GM12878 (cell line): ENCODE measurements around the gene LENEP. TPM values are rescaled to one million over a fixed set of nuclear protein-coding genes. Genes with fewer than 3 reads are reported as not detected.

Experiments
- ATAC-seq: fragments of 200-7000 bp; cut with Tn5 transposase; 3 replicates; pipeline ENCODE4 v1.9.1; 2020; ENCODE audit warnings: mild to moderate bottlenecking, moderate library complexity
- BruUV-seq: library from RNA; stranded (reverse); fragments of 400-500 nt; replicated peaks from 2 replicates; lab custom pipeline; 2021; lab: Mats Ljungman, UMichigan
- CTCF ChIA-PET: fragments of 300-600 bp; sonication (Branson Sonifier 250); formaldehyde crosslinking; extraction: SDS; loops from one replicate; lab custom pipeline; 2021; ENCODE audit warnings: inconsistent platforms; lab: Yijun Ruan, JAX
- POLR2A ChIA-PET: fragments of 350-600 bp; formaldehyde crosslinking; extraction: SDS; loops from one replicate; lab custom pipeline; 2021; ENCODE audit warnings: inconsistent platforms; lab: Charles Lee
- RAD21 ChIA-PET: fragments of 300-600 bp; sonication (Branson Sonifier 250); formaldehyde crosslinking; loops from one replicate; lab custom pipeline; 2023; ENCODE audit warnings: antibody characterized with exemption; ENCODE audit not compliant: unreplicated experiment; lab: Charles Lee
- SMC1A ChIA-PET: fragments of 300-600 bp; sonication (Branson Sonifier 250); formaldehyde crosslinking; loops from one replicate; lab custom pipeline; 2023; ENCODE audit not compliant: unreplicated experiment, uncharacterized antibody; lab: Charles Lee
- DNase-seq: peaks from one replicate; pipeline ENCODE4 v3.0.0-alpha.2; 2011; ENCODE audit warnings: low read depth, low spot score
- FAIRE-seq: peaks from 3 replicates; lab custom pipeline; 2011; peaks lifted over from hg19 to GRCh38; lab: Jason Lieb, UNC
- H2AFZ ChIP-seq: 2 replicates; pipeline ENCODE4 v1.6.0; 2011; ENCODE audit warnings: low read depth, low read length, control low read depth; ENCODE audit not compliant: control insufficient read depth
- H3K27ac ChIP-seq: 2 replicates; pipeline ENCODE4 v1.5.1; 2011; ENCODE audit warnings: control low read depth; ENCODE audit not compliant: control insufficient read depth, insufficient read depth
- H3K27me3 ChIP-seq, 2 experiments: replicated peaks in 1 of 2; 2 replicates each; pipeline versions ENCODE4 v1.6.0 to v1.6.1; 2011; ENCODE audit warnings: low read length in 1 of 2; ENCODE audit not compliant: control insufficient read depth in 2 of 2, insufficient read depth in 2 of 2
- H3K36me3 ChIP-seq, 2 experiments: 2 replicates each; pipeline ENCODE4 v1.5.1; 2011; ENCODE audit warnings: low read length in 1 of 2; ENCODE audit not compliant: control insufficient read depth in 2 of 2, insufficient read depth in 2 of 2
- H3K4me1 ChIP-seq: 2 replicates; pipeline ENCODE4 v1.6.1; 2011; ENCODE audit warnings: mild to moderate bottlenecking, low read length, moderate library complexity, mixed read lengths; ENCODE audit not compliant: control insufficient read depth, insufficient read depth
- H3K4me2 ChIP-seq: 2 replicates; pipeline ENCODE4 v1.6.0; 2011; ENCODE audit warnings: control low read depth; ENCODE audit not compliant: control insufficient read depth, insufficient read depth
- H3K4me3 ChIP-seq: fragments of 200-600 bp; sonication (generic); 2 replicates; pipeline ENCODE4 v1.5.1; 2016
- H3K79me2 ChIP-seq: 2 replicates; pipeline ENCODE4 v1.6.0; 2011; ENCODE audit warnings: low read length; ENCODE audit not compliant: control insufficient read depth, insufficient read depth
- H3K9ac ChIP-seq: 2 replicates; pipeline ENCODE4 v1.8.0; 2011; ENCODE audit warnings: low read length, control low read depth, mixed read lengths; ENCODE audit not compliant: control insufficient read depth, insufficient read depth
- H3K9me3 ChIP-seq: replicated peaks from 3 replicates; pipeline ENCODE4 v1.5.1; 2011; ENCODE audit warnings: mild to moderate bottlenecking, low read length; ENCODE audit not compliant: control insufficient read depth, insufficient read depth
- H4K20me1 ChIP-seq: 2 replicates; pipeline ENCODE4 v1.6.0; 2011; ENCODE audit not compliant: control insufficient read depth, insufficient read depth
- BCLAF1 ChIP-seq: fragments of 450-650 bp; IDR thresholded peaks from 2 replicates; pipeline ENCODE4 v1.6.1; 2017; ENCODE audit warnings: antibody characterized with exemption, mild to moderate bottlenecking, moderate library complexity
- BHLHE40 ChIP-seq, 2 experiments: fragments of 450-650 bp in 1 of 2; IDR thresholded peaks; 2 replicates each; pipeline ENCODE4 v1.6.1; 2011 to 2017; ENCODE audit warnings: low read depth in 2 of 2, borderline replicate concordance in 1 of 2, improper control_type of control experiment in 1 of 2, low read length in 1 of 2, mild to moderate bottlenecking in 1 of 2
- BMI1 ChIP-seq: fragments of 450-650 bp; IDR thresholded peaks from 2 replicates; pipeline ENCODE4 v1.6.1; 2016; ENCODE audit warnings: mild to moderate bottlenecking, moderate library complexity, borderline replicate concordance
- CEBPB ChIP-seq, 2 experiments: fragments of 150-350 bp in 1 of 2; IDR thresholded peaks; 2 replicates each; pipeline ENCODE4 v1.6.1; 2012 to 2014; ENCODE audit warnings: low read depth in 2 of 2, low read length in 2 of 2, borderline replicate concordance in 1 of 2, inconsistent platforms in 1 of 2
- E2F8 ChIP-seq: fragments of 450-650 bp; IDR thresholded peaks from 2 replicates; pipeline ENCODE4 v1.6.1; 2018; ENCODE audit warnings: mild to moderate bottlenecking, low read depth, moderate library complexity; ENCODE audit not compliant: partially characterized antibody
- EED ChIP-seq: sonication (generic); IDR thresholded peaks from 2 replicates; pipeline ENCODE4 v1.6.1; 2016; ENCODE audit warnings: antibody characterized with exemption, low read depth
- EGR1 ChIP-seq, 2 experiments: IDR thresholded peaks; 1 replicate in 1 of 2; 2 replicates in 1 of 2; pipeline ENCODE4 v1.6.1; 2011 to 2012; ENCODE audit warnings: low read depth in 2 of 2, low read length in 2 of 2, borderline replicate concordance in 1 of 2, mild to moderate bottlenecking in 1 of 2, moderate library complexity in 1 of 2
- EP300 ChIP-seq, 2 experiments: fragments of 150-350 bp in 1 of 2; IDR thresholded peaks; 2 replicates each; pipeline ENCODE4 v1.6.1; 2011 to 2012; ENCODE audit warnings: low read depth in 2 of 2, low read length in 2 of 2, borderline replicate concordance in 1 of 2, improper control_type of control experiment in 1 of 2, inconsistent platforms in 1 of 2; ENCODE audit not compliant: control insufficient read depth in 1 of 2
- IKZF2 ChIP-seq, 2 experiments: fragments of 450-650 bp; IDR thresholded peaks; 2 replicates each; pipeline ENCODE4 v1.6.1; 2017; ENCODE audit warnings: mild to moderate bottlenecking in 2 of 2, moderate library complexity in 2 of 2
- IRF4 ChIP-seq: IDR thresholded peaks from 2 replicates; pipeline ENCODE4 v1.6.1; 2011; ENCODE audit warnings: low read depth, low read length
- MEF2A ChIP-seq: IDR thresholded peaks from 2 replicates; pipeline ENCODE4 v1.6.1; 2011; ENCODE audit warnings: low read depth, mild to moderate bottlenecking, low read length, moderate library complexity; ENCODE audit not compliant: insufficient read depth
- SIN3A ChIP-seq: IDR thresholded peaks from 2 replicates; pipeline ENCODE4 v1.6.1; 2012; ENCODE audit warnings: low read depth, low read length, improper control_type of control experiment
- SRF ChIP-seq, 2 experiments: IDR thresholded peaks; 2 replicates each; pipeline ENCODE4 v1.6.1; 2011; ENCODE audit warnings: low read depth in 2 of 2, low read length in 2 of 2, mild to moderate bottlenecking in 1 of 2, moderate library complexity in 1 of 2
- WGBS: methylation state at CpG from one replicate; pipeline ENCODE4 v1.1.6; 2016; ENCODE audit warnings: low lambda C conversion rate; ENCODE audit not compliant: insufficient replicate concordance, insufficient coverage; ENCODE audit errors: missing lambda C conversion rate; 5-methylcytosine and 5-hydroxymethylcytosine counted together
- in situ Hi-C: fragments of 300-500 bp; cut with MboI; formaldehyde crosslinking; loops from 9 replicates; pipeline ENCODE4 v1.14.3; 2018; ENCODE audit warnings: mixed read lengths
- intact Hi-C: fragments of 100-400 bp; cut with micrococcal nuclease; formaldehyde crosslinking; loops from one replicate; pipeline ENCODE4 v1.14.2; 2022; ENCODE audit not compliant: unreplicated experiment
- polyA plus RNA-seq, 11 experiments: library from polyadenylated mRNA; depleted of rRNA in 4 of 11; unstranded in 6 of 11; stranded (reverse) in 5 of 11; fragments of >200 nt; fragmentation: Nextera tagmentation in 4 of 11; fragmentation: Illumina TruSeq in 1 of 11; extraction: Ambion mirVana in 4 of 11; extraction: Trizol in 1 of 11; gene quantifications; 1 replicate in 1 of 11; 2 replicates in 10 of 11; pipeline versions ENCODE4 v1.2.1 to v1.2.3, GENCODE V29; 2011 to 2016; ENCODE audit warnings: inconsistent platforms in 2 of 11, missing spikeins in 2 of 11, low read depth in 1 of 11
- total RNA-seq, 4 experiments: library from RNA; depleted of rRNA in 3 of 4; stranded (reverse); fragments of >200 nt in 3 of 4; fragmentation: Illumina TruSeq in 1 of 4; extraction: Trizol in 1 of 4; gene quantifications; 2 replicates each; pipeline versions ENCODE4 v1.2.1 to v1.2.3, GENCODE V29; 2013 to 2021

Gene LENEP
- total and polyA plus RNA-seq, 10 of the 15 experiments (the other 5 are each of a cell fraction or from before 2014, with no cell fraction given), result 0.27 to 1.1 (median 0.64) TPM; not detected in 7

- Histone ChIP-seq H3K27ac (no peak overlapping the region), H3K79me2 (peaks cover 41% of the 10 kb centered on the region), H4K20me1 (no peaks in the 10 kb centered on the region), H3K27me3 (no peaks in the 10 kb centered on the region), H3K36me3 (peaks cover 10 to 12% of the 10 kb centered on the region in 2 experiments; a peak in 3 of 4 replicates), H3K9me3 (no peaks in the 10 kb centered on the region), H3K4me1 (peaks cover 22% of the 10 kb centered on the region), H3K4me3 (no peak overlapping the region), H3K9ac (no peak overlapping the region), H3K4me2 (no peak overlapping the region), H2AFZ (no peak overlapping the region)
- POLR2A ChIA-PET, result interaction anchor here (9.8 kb wide), 1 partner anchor 12 kb away, joined by 140 read pairs; the partner anchor contains the start of genes PBXIP1 and PYGO2
- no peak for ATAC-seq
- in situ Hi-C loops (no loop called here), intact Hi-C loops (no loop called here)
- DNase-seq, result no peak
- RAD21 ChIA-PET, result interaction anchor here (0.9 kb wide), 1 partner anchor 90 kb away, joined by 3 read pairs; no protein-coding TSS in a partner anchor
- BruUV-seq, result no TSS peak
- no peak for FAIRE-seq
- CTCF ChIA-PET, result interaction anchor here (20.6 kb wide), 1 partner anchor 29 kb away, joined by 226 read pairs; the partner anchor contains the start of genes LENEP and ZBTB7B
- no peak for TF ChIP-seq SRF (IDR thresholded peaks at IDR 0.05; ENCODE audit: low read depth in 2 of 2, low read length in 2 of 2)
- no peak for TF ChIP-seq IKZF2 (IDR thresholded peaks at IDR 0.05)
- no peak for TF ChIP-seq E2F8
- TF ChIP-seq BHLHE40 (IDR thresholded peaks at IDR 0.05; ENCODE audit: borderline replicate concordance in 1 of 2, low read depth in 2 of 2, low read length in 1 of 2), result no peak
- no peak for TF ChIP-seq EED
- no peak for TF ChIP-seq MEF2A
- no peak for TF ChIP-seq BCLAF1
- no peak for TF ChIP-seq BMI1
- no peak for TF ChIP-seq CEBPB (IDR thresholded peaks at IDR 0.05; ENCODE audit: borderline replicate concordance in 1 of 2, low read depth in 2 of 2, low read length in 2 of 2)
- TF ChIP-seq EP300 (IDR thresholded peaks at IDR 0.05; ENCODE audit: borderline replicate concordance in 1 of 2, control insufficient read depth in 1 of 2, low read depth in 2 of 2, low read length in 2 of 2), result no peak
- TF ChIP-seq SIN3A, result no peak
- no peak for TF ChIP-seq EGR1 (IDR thresholded peaks at IDR 0.05; ENCODE audit: borderline replicate concordance in 1 of 2, low read depth in 2 of 2, low read length in 2 of 2)
- no peak for TF ChIP-seq IRF4
- SMC1A ChIA-PET, result no interaction called here
- 89% methylated on average over 3 of the region's 3 CpGs for WGBS
These were observed 24.7 kb upstream of the LENEP start for GRCh38 chr1:154968731-154969130.
